Activated CD8-positive, alpha-beta T cell treated with anti-CD3 and anti-CD28 coated beads, Interleukin-2, amount 10 ng/mL, durations not matched to agents 7 days and 5 days (primary cell): ENCODE results near the gene GOLGA6A. TPM values are rescaled to one million over a fixed set of nuclear protein-coding genes. Genes with fewer than 3 reads are reported as not detected.
"Not testable (repeated sequence)": the region's sequence is repeated elsewhere in the genome, so short reads cannot be mapped to it uniquely, and the experiment has no call there.

Experiments used
- ATAC-seq: fragments of 150-1000 bp; cut with Tn5 transposase; one replicate; pipeline ENCODE4 v1.10.0; 2021; ENCODE audit warnings: moderate library complexity
- CTCF ChIA-PET: fragments of 350-600 bp; sonication (Branson Sonifier 250); formaldehyde crosslinking; loops from one replicate; lab custom pipeline; 2021; ENCODE audit warnings: antibody characterized with exemption; lab: Charles Lee
- POLR2A ChIA-PET: fragments of 350-600 bp; sonication (Branson Sonifier 250); formaldehyde crosslinking; loops from one replicate; lab custom pipeline; 2021; ENCODE audit warnings: antibody characterized with exemption; lab: Charles Lee
- DNase-seq: peaks from one replicate; pipeline ENCODE4 v3.0.0-alpha.2; 2020
- H3K27ac Mint-ChIP-seq: one replicate; pipeline ENCODE4 v1.8.0; 2021; ENCODE audit warnings: mild to moderate bottlenecking, mixed read lengths
- H3K27me3 Mint-ChIP-seq: one replicate; pipeline ENCODE4 v1.8.0; 2021; ENCODE audit warnings: low read depth, mixed read lengths
- H3K36me3 Mint-ChIP-seq: one replicate; pipeline ENCODE4 v1.8.0; 2021; ENCODE audit warnings: low read depth, mixed read lengths
- H3K4me1 Mint-ChIP-seq: one replicate; pipeline ENCODE4 v1.8.0; 2021; ENCODE audit warnings: low read depth, mixed read lengths
- H3K4me3 Mint-ChIP-seq: one replicate; pipeline ENCODE4 v1.8.0; 2021; ENCODE audit warnings: mild to moderate bottlenecking, mixed read lengths
- H3K9me3 Mint-ChIP-seq: one replicate; pipeline ENCODE4 v1.8.0; 2022; ENCODE audit warnings: mixed read lengths; ENCODE audit not compliant: insufficient read depth
- total RNA-seq, 2 experiments: library from RNA; stranded (reverse); gene quantifications; one replicate each; pipeline ENCODE4 v1.2.3, GENCODE V29; 2021

GOLGA6A gene
- total RNA-seq = not detected

GRCh38 chr15:74082450-74082849 is at the start of gene GOLGA6A:
Gene GOLGA6A, minus strand, starts transcription at chr15:74082550. Its CDS starts 41 bp downstream, at chr15:74082509.
- POLR2A ChIA-PET = not testable (repeated sequence)

GRCh38 chr15:74131628-74132413 is 49.5 kb upstream of the GOLGA6A start:
- CTCF ChIA-PET = interaction anchor here (1.0 to 1.9 kb wide), 4 partner anchors 25 to 191 kb away, joined by 3 to 7 read pairs (median 4); no protein-coding TSS in a partner anchor
- Mint-ChIP-seq H3K27ac (peak overlapping the region; percentile 35), H3K9me3 (no peaks in the 10 kb centered on the region), H3K4me1 (peaks cover 31% of the 10 kb centered on the region), H3K27me3 (peaks cover 81% of the 10 kb centered on the region), H3K36me3 (peaks cover 6% of the 10 kb centered on the region), H3K4me3 (peak overlapping the region; percentile 2)
- POLR2A ChIA-PET = no interaction called here
- DNase-seq = no peak
- no peak for ATAC-seq

More at GRCh38 chr15:74082450-74082849, at the start of gene GOLGA6A:
- H3K27me3 Mint-ChIP-seq, ATAC-seq, CTCF ChIA-PET, DNase-seq, H3K9me3 Mint-ChIP-seq, H3K4me1 Mint-ChIP-seq, H3K4me3 Mint-ChIP-seq, H3K27ac Mint-ChIP-seq, H3K36me3 Mint-ChIP-seq: not testable (repeated sequence)

- Mint-ChIP-seq H3K27ac (peak overlapping the region; percentile 10), H3K36me3 (peaks cover 6% of the 10 kb centered on the region), H3K4me3 (peak overlapping the region; percentile 22), H3K4me1 (peaks cover 25% of the 10 kb centered on the region), H3K27me3 (peaks cover 79% of the 10 kb centered on the region), H3K9me3 (no peaks in the 10 kb centered on the region)
- CTCF ChIA-PET = interaction anchor here (1.7 to 4.4 kb wide), 4 partner anchors 26 to 192 kb away, joined by 3 to 26 read pairs (median 6); no protein-coding TSS in a partner anchor
- POLR2A ChIA-PET = no interaction called here
- ATAC-seq (no peak), DNase-seq (no peak)
Observed at GRCh38 chr15:74130849-74131627, 48.7 kb upstream of the GOLGA6A start.

GRCh38 chr15:74130155-74130848 is 48.0 kb upstream of the GOLGA6A start, which contains the start of gene ISLR2:
Gene ISLR2, plus strand, starts transcription at chr15:74130586. Its CDS starts 2,169 bp downstream, at chr15:74132755.
- DNase-seq = no peak
- POLR2A ChIA-PET = no interaction called here
- peak within 1 kb of the TSS; percentile 10 for H3K27ac Mint-ChIP-seq

GRCh38 chr15:74129586-74130154 is 47.3 kb upstream of the GOLGA6A start:
- peaks cover 20% of the 10 kb centered on the region for H3K4me1 Mint-ChIP-seq
- H3K9me3 Mint-ChIP-seq = no peaks in the 10 kb centered on the region
- CTCF ChIA-PET = interaction anchor here (1.8 to 4.4 kb wide), 4 partner anchors 157 to 193 kb away, joined by 4 to 26 read pairs (median 17); no protein-coding TSS in a partner anchor
- no peak overlapping the region for H3K4me3 Mint-ChIP-seq
- POLR2A ChIA-PET = interaction anchor here (0.6 kb wide), 1 partner anchor 190 kb away, joined by 3 read pairs; no protein-coding TSS in a partner anchor
- no peak for DNase-seq
- H3K27me3 Mint-ChIP-seq = peaks cover 73% of the 10 kb centered on the region
- ATAC-seq = no peak
- no peak overlapping the region for H3K27ac Mint-ChIP-seq
- peaks cover 3% of the 10 kb centered on the region for H3K36me3 Mint-ChIP-seq

More at GRCh38 chr15:74130155-74130848, 48.0 kb upstream of the GOLGA6A start, which contains the start of gene ISLR2:
- Mint-ChIP-seq H3K4me3 (peak within 1 kb of the TSS; percentile 22), H3K9me3 (no peaks in the 10 kb centered on the region), H3K4me1 (peaks cover 23% of the 10 kb centered on the region), H3K27me3 (peaks cover 78% of the 10 kb centered on the region), H3K36me3 (peaks cover 6% of the 10 kb centered on the region)
- ATAC-seq = no peak
- CTCF ChIA-PET = interaction anchor here (1.8 to 4.4 kb wide), 4 partner anchors 157 to 192 kb away, joined by 4 to 26 read pairs (median 17); no protein-coding TSS in a partner anchor

GRCh38 chr15:74128785-74129585 is 46.6 kb upstream of the GOLGA6A start:
- Mint-ChIP-seq H3K4me1 (peaks cover 20% of the 10 kb centered on the region), H3K36me3 (no peaks in the 10 kb centered on the region), H3K4me3 (no peak overlapping the region), H3K9me3 (no peaks in the 10 kb centered on the region), H3K27me3 (peaks cover 68% of the 10 kb centered on the region), H3K27ac (no peak overlapping the region)
- POLR2A ChIA-PET = interaction anchor here (0.6 kb wide), 1 partner anchor 191 kb away, joined by 3 read pairs; no protein-coding TSS in a partner anchor
- CTCF ChIA-PET = interaction anchor here (0.8 to 4.4 kb wide), 9 partner anchors 28 to 199 kb away, joined by 3 to 26 read pairs (median 5); no protein-coding TSS in a partner anchor
- no peak for DNase-seq
- no peak for ATAC-seq

- H3K36me3 Mint-ChIP-seq = no peaks in the 10 kb centered on the region
Observed at GRCh38 chr15:74127954-74128784, 45.8 kb upstream of the GOLGA6A start.

GRCh38 chr15:74127255-74127953 is 45.1 kb upstream of the GOLGA6A start:
- Mint-ChIP-seq H3K36me3 (no peaks in the 10 kb centered on the region), H3K9me3 (no peaks in the 10 kb centered on the region), H3K27ac (no peak overlapping the region), H3K27me3 (peaks cover 56% of the 10 kb centered on the region), H3K4me3 (no peak overlapping the region), H3K4me1 (peaks cover 26% of the 10 kb centered on the region)
- peak; percentile 90 for DNase-seq
- ATAC-seq = peak; percentile 96
- ChIA-PET POLR2A (no interaction called here), CTCF (interaction anchor here (0.8 to 4.4 kb wide), 10 partner anchors 29 to 201 kb away, joined by 3 to 26 read pairs (median 4); no protein-coding TSS in a partner anchor)

More at GRCh38 chr15:74127954-74128784, 45.8 kb upstream of the GOLGA6A start:
- DNase-seq (no peak), ATAC-seq (no peak)
- peaks cover 62% of the 10 kb centered on the region for H3K27me3 Mint-ChIP-seq
- no peak overlapping the region for H3K27ac Mint-ChIP-seq
- ChIA-PET CTCF (interaction anchor here (0.8 to 4.4 kb wide), 10 partner anchors 29 to 200 kb away, joined by 3 to 26 read pairs (median 4); no protein-coding TSS in a partner anchor), POLR2A (no interaction called here)
- H3K4me1 Mint-ChIP-seq = peaks cover 22% of the 10 kb centered on the region
- no peaks in the 10 kb centered on the region for H3K9me3 Mint-ChIP-seq
- H3K4me3 Mint-ChIP-seq = no peak overlapping the region

- POLR2A ChIA-PET = no interaction called here
- CTCF ChIA-PET = interaction anchor here (1.4 to 1.6 kb wide), 3 partner anchors 160 to 196 kb away, joined by 3 to 7 read pairs (median 7); no protein-coding TSS in a partner anchor
- Mint-ChIP-seq H3K27me3 (peaks cover 43% of the 10 kb centered on the region), H3K4me1 (peaks cover 25% of the 10 kb centered on the region), H3K36me3 (no peaks in the 10 kb centered on the region), H3K4me3 (no peak overlapping the region), H3K27ac (no peak overlapping the region), H3K9me3 (no peaks in the 10 kb centered on the region)
- no peak for DNase-seq
- no peak for ATAC-seq
Observed at GRCh38 chr15:74124759-74125158, 42.4 kb upstream of the GOLGA6A start.
